ENCODE data around the gene KSR1. TPM values are rescaled to one million over a fixed set of nuclear protein-coding genes. Genes with fewer than 3 reads are reported as not detected.

The KSR1 gene
- polyA plus RNA-seq, 1 donor from 2014 or later: 9.2 TPM

- Histone ChIP-seq H3K36me3 (ENCODE audit: insufficient read depth, low read length) (no peaks in the 10 kb centered on the region), H4K20me1 (ENCODE audit: insufficient read depth) (no peaks in the 10 kb centered on the region), H3F3A (ENCODE audit: insufficient read depth, low read length, poor library complexity, severe bottlenecking) (no peaks in the 10 kb centered on the region), H3K4me3 (ENCODE audit: low read length) (no peak overlapping the region), H3K27me3 (ENCODE audit: insufficient read depth, low read depth, low read length) (no peaks in the 10 kb centered on the region), H3K4me2 (ENCODE audit: low read length) (no peak overlapping the region), H3K9ac (ENCODE audit: low read length) (no peak overlapping the region), H3K79me2 (replicated peaks; ENCODE audit: insufficient read depth, low read length) (no peaks in the 10 kb centered on the region), H2AFZ (ENCODE audit: low read depth, low read length) (no peak overlapping the region), H3K9me3 (ENCODE audit: low read length) (no peaks in the 10 kb centered on the region), H3K9me2 (ENCODE audit: insufficient read depth, low read length) (no peaks in the 10 kb centered on the region), H3K27ac (ENCODE audit: low read length) (no peak overlapping the region)
- TF ChIP-seq POLR2AphosphoS5 (IDR thresholded peaks at IDR 0.05): no peak
- TF ChIP-seq EP300 (conservative IDR thresholded peaks at IDR 0.05; ENCODE audit: poor library complexity, severe bottlenecking): no peak
- TF ChIP-seq MXI1 (conservative IDR thresholded peaks at IDR 0.05; ENCODE audit: poor library complexity, severe bottlenecking): no peak
- no peak for TF ChIP-seq REST (IDR thresholded peaks at IDR 0.05; ENCODE audit: borderline replicate concordance)
- no peak for TF ChIP-seq EZH2 (IDR thresholded peaks at IDR 0.05; ENCODE audit: borderline replicate concordance, insufficient read depth, low read length, poor library complexity, severe bottlenecking)
- no peak for TF ChIP-seq SMC3 (conservative IDR thresholded peaks at IDR 0.05; ENCODE audit: poor library complexity)
- TF ChIP-seq, protein P1, sequence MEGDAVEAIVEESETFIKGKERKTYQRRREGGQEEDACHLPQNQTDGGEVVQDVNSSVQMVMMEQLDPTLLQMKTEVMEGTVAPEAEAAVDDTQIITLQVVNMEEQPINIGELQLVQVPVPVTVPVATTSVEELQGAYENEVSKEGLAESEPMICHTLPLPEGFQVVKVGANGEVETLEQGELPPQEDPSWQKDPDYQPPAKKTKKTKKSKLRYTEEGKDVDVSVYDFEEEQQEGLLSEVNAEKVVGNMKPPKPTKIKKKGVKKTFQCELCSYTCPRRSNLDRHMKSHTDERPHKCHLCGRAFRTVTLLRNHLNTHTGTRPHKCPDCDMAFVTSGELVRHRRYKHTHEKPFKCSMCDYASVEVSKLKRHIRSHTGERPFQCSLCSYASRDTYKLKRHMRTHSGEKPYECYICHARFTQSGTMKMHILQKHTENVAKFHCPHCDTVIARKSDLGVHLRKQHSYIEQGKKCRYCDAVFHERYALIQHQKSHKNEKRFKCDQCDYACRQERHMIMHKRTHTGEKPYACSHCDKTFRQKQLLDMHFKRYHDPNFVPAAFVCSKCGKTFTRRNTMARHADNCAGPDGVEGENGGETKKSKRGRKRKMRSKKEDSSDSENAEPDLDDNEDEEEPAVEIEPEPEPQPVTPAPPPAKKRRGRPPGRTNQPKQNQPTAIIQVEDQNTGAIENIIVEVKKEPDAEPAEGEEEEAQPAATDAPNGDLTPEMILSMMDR (IDR thresholded peaks at IDR 0.05; ENCODE audit: poor library complexity, severe bottlenecking): no peak
- TF ChIP-seq TAF1 (IDR thresholded peaks at IDR 0.05; ENCODE audit: low read depth): no peak
- no peak for TF ChIP-seq RAD21 (conservative IDR thresholded peaks at IDR 0.05)
Observed at GRCh38 chr17:27525836-27526603, 69.8 kb downstream of the KSR1 start.

GRCh38 chr17:27526604-27527002 lies 70.4 kb downstream of the KSR1 start:
- Histone ChIP-seq H3K79me2 (replicated peaks; ENCODE audit: insufficient read depth, low read length) (no peaks in the 10 kb centered on the region), H3F3A (ENCODE audit: insufficient read depth, low read length, poor library complexity, severe bottlenecking) (no peaks in the 10 kb centered on the region), H3K36me3 (ENCODE audit: insufficient read depth, low read length) (no peaks in the 10 kb centered on the region), H3K27me3 (ENCODE audit: insufficient read depth, low read depth, low read length) (no peaks in the 10 kb centered on the region), H2AFZ (ENCODE audit: low read depth, low read length) (no peak overlapping the region), H3K9ac (ENCODE audit: low read length) (no peak overlapping the region), H4K20me1 (ENCODE audit: insufficient read depth) (no peaks in the 10 kb centered on the region), H3K9me3 (ENCODE audit: low read length) (no peaks in the 10 kb centered on the region), H3K4me3 (ENCODE audit: low read length) (no peak overlapping the region), H3K27ac (ENCODE audit: low read length) (no peak overlapping the region), H3K4me2 (ENCODE audit: low read length) (no peak overlapping the region), H3K9me2 (ENCODE audit: insufficient read depth, low read length) (no peaks in the 10 kb centered on the region)
- TF ChIP-seq EZH2 (IDR thresholded peaks at IDR 0.05; ENCODE audit: borderline replicate concordance, insufficient read depth, low read length, poor library complexity, severe bottlenecking): no peak
- no peak for TF ChIP-seq TAF1 (IDR thresholded peaks at IDR 0.05; ENCODE audit: low read depth)
- no peak for TF ChIP-seq EP300 (conservative IDR thresholded peaks at IDR 0.05; ENCODE audit: poor library complexity, severe bottlenecking)
- no peak for TF ChIP-seq REST (IDR thresholded peaks at IDR 0.05; ENCODE audit: borderline replicate concordance)
- TF ChIP-seq, protein P1 (IDR thresholded peaks at IDR 0.05; ENCODE audit: poor library complexity, severe bottlenecking): no peak
- TF ChIP-seq SMC3 (conservative IDR thresholded peaks at IDR 0.05; ENCODE audit: poor library complexity): no peak
- no peak for TF ChIP-seq RAD21 (conservative IDR thresholded peaks at IDR 0.05)
- TF ChIP-seq MXI1 (conservative IDR thresholded peaks at IDR 0.05; ENCODE audit: poor library complexity, severe bottlenecking): no peak
- TF ChIP-seq POLR2AphosphoS5 (IDR thresholded peaks at IDR 0.05): no peak
